PC-9 (cell line): ENCODE measurements around the gene BCR. TPM values are rescaled to one million over a fixed set of nuclear protein-coding genes. Genes with fewer than 3 reads are reported as not detected.

Source experiments
- BruUV-seq: library from RNA; stranded (reverse); fragments of 400-500 nt; replicated peaks from 2 replicates; lab custom pipeline; 2021; lab: Mats Ljungman, UMichigan
- CTCF ChIA-PET: fragments of 300-600 bp; sonication (Branson Sonifier 250); formaldehyde crosslinking; loops from one replicate; lab custom pipeline; 2022; ENCODE audit warnings: antibody characterized with exemption; lab: Charles Lee
- POLR2A ChIA-PET: fragments of 300-600 bp; sonication (Branson Sonifier 250); formaldehyde crosslinking; loops from one replicate; lab custom pipeline; 2022; ENCODE audit warnings: antibody characterized with exemption; ENCODE audit not compliant: unreplicated experiment; lab: Charles Lee
- DNase-seq, 2 experiments: peaks; one replicate each; pipeline versions ENCODE4 v3.0.0 to v3.0.0-alpha.2; 2015 to 2022; ENCODE audit warnings: mixed read lengths in 1 of 2
- H2AFZ ChIP-seq: fragments of 200-600 bp; sonication (generic); 2 replicates; pipeline ENCODE4 v1.8.1; 2017; ENCODE audit warnings: antibody characterized with exemption
- H3F3A ChIP-seq: fragments of 200-600 bp; sonication (generic); 2 replicates; pipeline ENCODE4 v1.8.1; 2017; ENCODE audit warnings: antibody characterized with exemption, mild to moderate bottlenecking, low read depth; ENCODE audit not compliant: insufficient read depth
- H3K27ac ChIP-seq: fragments of 200-600 bp; sonication (generic); 2 replicates; pipeline ENCODE4 v1.6.1; 2016; ENCODE audit warnings: mixed run types
- H3K27me3 ChIP-seq: fragments of 200-600 bp; sonication (generic); 2 replicates; pipeline ENCODE4 v1.6.1; 2016; ENCODE audit warnings: low read depth, mixed run types; ENCODE audit not compliant: insufficient read depth
- H3K36me3 ChIP-seq: fragments of 200-600 bp; sonication (generic); 2 replicates; pipeline ENCODE4 v1.6.1; 2016; ENCODE audit warnings: low read depth, mixed run types
- H3K4me1 ChIP-seq: fragments of 200-600 bp; sonication (generic); replicated peaks from 2 replicates; pipeline ENCODE4 v1.6.1; 2016; ENCODE audit warnings: mixed run types; ENCODE audit not compliant: insufficient read depth
- H3K4me2 ChIP-seq: fragments of 200-600 bp; sonication (generic); 2 replicates; pipeline ENCODE4 v1.6.1; 2017; ENCODE audit warnings: mixed run types
- H3K4me3 ChIP-seq: fragments of 200-600 bp; sonication (generic); 2 replicates; pipeline ENCODE4 v1.6.1; 2016; ENCODE audit warnings: mixed run types
- H3K79me2 ChIP-seq: fragments of 200-600 bp; sonication (generic); 2 replicates; pipeline ENCODE4 v1.6.1; 2017; ENCODE audit warnings: low read depth, mixed run types
- H3K9me2 ChIP-seq: fragments of 200-600 bp; sonication (generic); 2 replicates; pipeline ENCODE4 v1.8.1; 2017; ENCODE audit warnings: mild to moderate bottlenecking; ENCODE audit not compliant: insufficient read depth
- H3K9me3 ChIP-seq: fragments of 200-600 bp; sonication (generic); 2 replicates; pipeline ENCODE4 v1.8.1; 2016; ENCODE audit warnings: low read depth; ENCODE audit not compliant: insufficient read depth
- H4K20me1 ChIP-seq: fragments of 200-600 bp; sonication (generic); 2 replicates; pipeline ENCODE4 v1.8.1; 2017; ENCODE audit not compliant: insufficient read depth
- CTCF ChIP-seq: fragments of 200-600 bp; sonication (generic); conservative IDR thresholded peaks from 2 replicates; pipeline ENCODE4 v1.6.1; 2017; ENCODE audit warnings: mixed run types, antibody characterized with exemption, mild to moderate bottlenecking, moderate library complexity
- EZH2 ChIP-seq: fragments of 200-600 bp; sonication (generic); IDR thresholded peaks from 2 replicates; pipeline ENCODE4 v1.8.0; 2017; ENCODE audit warnings: antibody characterized with exemption, low read depth
- intact Hi-C: fragments of 100-400 bp; cut with micrococcal nuclease; formaldehyde crosslinking; loops from one replicate; pipeline ENCODE4 v1.10.0; 2022; ENCODE audit not compliant: unreplicated experiment
- total RNA-seq: library from RNA; stranded (reverse); gene quantifications from 2 replicates; pipeline ENCODE4 v1.2.3, GENCODE V29; 2021

Gene BCR
- total RNA-seq, 1 experiment from 2014 or later, result 47.8 TPM

- POLR2A ChIA-PET, result interaction anchor here (0.6 kb wide), 1 partner anchor 96 kb away, joined by 4 read pairs; no protein-coding TSS in a partner anchor
- Histone ChIP-seq H3K27ac (no peak overlapping the region), H2AFZ (no peak overlapping the region), H3K4me1 (peaks cover 24% of the 10 kb centered on the region), H4K20me1 (no peaks in the 10 kb centered on the region), H3K9me3 (no peaks in the 10 kb centered on the region), H3K27me3 (no peaks in the 10 kb centered on the region), H3K4me2 (no peak overlapping the region), H3K4me3 (no peak overlapping the region), H3K79me2 (no peaks in the 10 kb centered on the region), H3F3A (peaks cover 17% of the 10 kb centered on the region; the same call in 1 of the 2 replicates), H3K9me2 (no peaks in the 10 kb centered on the region), H3K36me3 (no peaks in the 10 kb centered on the region)
- no peak for DNase-seq
- TF ChIP-seq CTCF, result no peak
- no peak for TF ChIP-seq EZH2
- BruUV-seq, result no TSS peak
- CTCF ChIA-PET, result interaction anchor here (0.8 kb wide), 1 partner anchor 748 kb away, joined by 4 read pairs; the partner anchor contains the start of gene MIF
- intact Hi-C loops, result no loop called here
Observed at GRCh38 chr22:23146478-23147205, 33.7 kb upstream of the BCR start.

DNA sequence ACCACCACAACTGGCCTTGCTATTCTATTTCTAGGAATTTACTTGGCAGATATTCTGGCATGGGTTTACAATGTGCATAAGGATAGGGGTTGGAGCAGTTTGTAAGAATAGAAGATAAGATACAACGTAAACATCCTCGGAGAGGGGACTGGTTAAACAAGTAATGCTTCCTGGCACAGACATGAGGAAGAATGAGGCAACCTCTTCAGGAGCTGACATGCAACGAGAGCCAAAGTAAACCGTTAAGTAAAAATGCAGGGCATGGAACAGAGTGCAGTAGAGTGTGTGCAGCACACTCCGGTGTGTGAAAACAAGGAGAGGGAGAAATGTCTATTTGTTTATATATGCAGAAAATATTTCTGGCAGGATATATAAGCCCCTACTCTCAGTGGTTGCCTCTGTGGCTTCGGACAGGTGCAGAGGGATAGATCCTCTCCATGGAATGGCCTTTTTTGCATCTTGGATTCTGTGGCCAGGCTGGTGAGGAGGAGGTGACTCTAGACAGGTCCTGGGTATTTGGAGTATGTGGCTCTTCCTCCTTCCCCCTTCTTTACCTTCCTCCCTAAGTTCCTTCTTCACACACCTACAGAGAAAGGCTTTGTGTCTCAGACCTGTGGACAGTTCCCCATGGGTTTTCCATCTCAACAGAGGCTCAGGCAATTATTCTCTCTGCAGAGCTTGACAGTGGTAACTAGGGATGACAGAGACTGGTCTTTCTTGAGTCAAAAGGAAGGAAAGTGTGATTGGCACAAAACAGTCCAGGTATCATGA, 32.5 kb upstream of the BCR start:
- Histone ChIP-seq H4K20me1 (no peaks in the 10 kb centered on the region), H3K9me2 (no peaks in the 10 kb centered on the region), H3K36me3 (no peaks in the 10 kb centered on the region), H3K9me3 (no peaks in the 10 kb centered on the region), H3K4me3 (no peak overlapping the region), H3K27ac (no peak overlapping the region), H3K27me3 (no peaks in the 10 kb centered on the region), H3K79me2 (no peaks in the 10 kb centered on the region), H3K4me2 (no peak overlapping the region), H3K4me1 (peaks cover 27% of the 10 kb centered on the region), H3F3A (peaks cover 17% of the 10 kb centered on the region; the same call in 1 of the 2 replicates), H2AFZ (no peak overlapping the region)
- intact Hi-C loops, result no loop called here
- CTCF ChIA-PET, result no interaction called here
- DNase-seq, result peak; percentile 22 to 72
- POLR2A ChIA-PET, result no interaction called here
- no TSS peak for BruUV-seq
- no peak for TF ChIP-seq EZH2
- no peak for TF ChIP-seq CTCF

GRCh38 chr22:23149743-23150238, 30.5 kb upstream of the BCR start:
- DNase-seq, result no peak
- Histone ChIP-seq H3K79me2 (no peaks in the 10 kb centered on the region), H3K4me3 (no peak overlapping the region), H2AFZ (no peak overlapping the region), H3K27me3 (no peaks in the 10 kb centered on the region), H3F3A (peaks cover 14% of the 10 kb centered on the region; the same call in 1 of the 2 replicates), H3K27ac (no peak overlapping the region), H3K9me3 (no peaks in the 10 kb centered on the region), H3K4me2 (no peak overlapping the region), H4K20me1 (no peaks in the 10 kb centered on the region), H3K9me2 (no peaks in the 10 kb centered on the region), H3K4me1 (peaks cover 23% of the 10 kb centered on the region), H3K36me3 (no peaks in the 10 kb centered on the region)
- ChIA-PET CTCF (no interaction called here), POLR2A (no interaction called here)
- TF ChIP-seq EZH2, result no peak
- TF ChIP-seq CTCF, result no peak
- no TSS peak for BruUV-seq
- intact Hi-C loops, result no loop called here
